A673 (cell line): ENCODE data around the gene ECEL1.

Experiments used
- EZH2 ChIP-seq: fragments of 200-600 bp; sonication (generic); IDR thresholded peaks from 2 replicates; pipeline ENCODE4 v1.6.1; 2017; ENCODE audit warnings: borderline replicate concordance, low read depth, mild to moderate bottlenecking, mixed read lengths, antibody characterized with exemption, low read length; ENCODE audit not compliant: poor library complexity, severe bottlenecking
- TF ChIP-seq, protein P1 (sequence below): fragments of 300-800, 200-600 bp; sonication (generic); conservative IDR thresholded peaks from 2 replicates; pipeline ENCODE4 v1.5.1; 2017; ENCODE audit warnings: low read depth, mild to moderate bottlenecking, antibody characterized with exemption, low read length, moderate library complexity, mixed read lengths

DNA sequence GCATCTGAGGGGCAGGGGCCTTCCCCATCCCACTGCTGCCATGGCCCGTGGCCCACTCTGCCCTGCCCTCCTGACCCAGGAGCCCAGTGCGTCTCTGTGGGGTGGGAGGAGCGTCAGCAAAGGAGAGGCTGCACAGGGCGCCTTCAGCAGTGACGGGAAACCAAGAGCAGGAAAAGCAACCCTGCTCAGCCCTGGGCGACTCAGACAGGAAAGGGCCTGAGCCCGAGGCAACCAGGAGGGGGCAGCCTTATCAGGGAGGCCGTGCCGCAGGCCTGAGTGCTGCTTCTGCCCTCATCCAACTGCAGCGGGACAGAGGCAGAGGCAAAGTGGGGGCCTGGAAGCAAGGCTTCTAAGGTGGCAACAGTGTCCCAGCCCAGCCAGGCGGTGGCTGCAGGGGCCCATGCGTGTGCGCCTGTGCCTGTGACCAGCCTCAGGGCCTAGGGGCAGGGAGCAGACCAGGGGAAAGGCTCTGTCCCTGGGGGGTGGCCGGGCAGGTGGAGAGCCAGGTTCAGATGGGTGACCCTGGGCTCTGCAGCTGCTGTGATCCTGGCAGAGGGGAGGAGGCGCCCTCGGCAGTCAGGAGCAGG, 54.9 kb downstream of the ECEL1 start:
- TF ChIP-seq, protein P1, sequence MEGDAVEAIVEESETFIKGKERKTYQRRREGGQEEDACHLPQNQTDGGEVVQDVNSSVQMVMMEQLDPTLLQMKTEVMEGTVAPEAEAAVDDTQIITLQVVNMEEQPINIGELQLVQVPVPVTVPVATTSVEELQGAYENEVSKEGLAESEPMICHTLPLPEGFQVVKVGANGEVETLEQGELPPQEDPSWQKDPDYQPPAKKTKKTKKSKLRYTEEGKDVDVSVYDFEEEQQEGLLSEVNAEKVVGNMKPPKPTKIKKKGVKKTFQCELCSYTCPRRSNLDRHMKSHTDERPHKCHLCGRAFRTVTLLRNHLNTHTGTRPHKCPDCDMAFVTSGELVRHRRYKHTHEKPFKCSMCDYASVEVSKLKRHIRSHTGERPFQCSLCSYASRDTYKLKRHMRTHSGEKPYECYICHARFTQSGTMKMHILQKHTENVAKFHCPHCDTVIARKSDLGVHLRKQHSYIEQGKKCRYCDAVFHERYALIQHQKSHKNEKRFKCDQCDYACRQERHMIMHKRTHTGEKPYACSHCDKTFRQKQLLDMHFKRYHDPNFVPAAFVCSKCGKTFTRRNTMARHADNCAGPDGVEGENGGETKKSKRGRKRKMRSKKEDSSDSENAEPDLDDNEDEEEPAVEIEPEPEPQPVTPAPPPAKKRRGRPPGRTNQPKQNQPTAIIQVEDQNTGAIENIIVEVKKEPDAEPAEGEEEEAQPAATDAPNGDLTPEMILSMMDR, result no peak
- TF ChIP-seq EZH2, result no peak
